Measurements from ENCODE around the gene MRPL33. TPM values are rescaled to one million over a fixed set of nuclear protein-coding genes. Genes with fewer than 3 reads are reported as not detected.
A peak's percentile ranks its signal among the peaks of the same experiment; 100 is the strongest.

The MRPL33 gene
- total and polyA plus RNA-seq, 2 of the 13 experiments (the other 11 are each of a cell fraction or from before 2014, with no cell fraction given) = 69.7 to 218 TPM

DNA sequence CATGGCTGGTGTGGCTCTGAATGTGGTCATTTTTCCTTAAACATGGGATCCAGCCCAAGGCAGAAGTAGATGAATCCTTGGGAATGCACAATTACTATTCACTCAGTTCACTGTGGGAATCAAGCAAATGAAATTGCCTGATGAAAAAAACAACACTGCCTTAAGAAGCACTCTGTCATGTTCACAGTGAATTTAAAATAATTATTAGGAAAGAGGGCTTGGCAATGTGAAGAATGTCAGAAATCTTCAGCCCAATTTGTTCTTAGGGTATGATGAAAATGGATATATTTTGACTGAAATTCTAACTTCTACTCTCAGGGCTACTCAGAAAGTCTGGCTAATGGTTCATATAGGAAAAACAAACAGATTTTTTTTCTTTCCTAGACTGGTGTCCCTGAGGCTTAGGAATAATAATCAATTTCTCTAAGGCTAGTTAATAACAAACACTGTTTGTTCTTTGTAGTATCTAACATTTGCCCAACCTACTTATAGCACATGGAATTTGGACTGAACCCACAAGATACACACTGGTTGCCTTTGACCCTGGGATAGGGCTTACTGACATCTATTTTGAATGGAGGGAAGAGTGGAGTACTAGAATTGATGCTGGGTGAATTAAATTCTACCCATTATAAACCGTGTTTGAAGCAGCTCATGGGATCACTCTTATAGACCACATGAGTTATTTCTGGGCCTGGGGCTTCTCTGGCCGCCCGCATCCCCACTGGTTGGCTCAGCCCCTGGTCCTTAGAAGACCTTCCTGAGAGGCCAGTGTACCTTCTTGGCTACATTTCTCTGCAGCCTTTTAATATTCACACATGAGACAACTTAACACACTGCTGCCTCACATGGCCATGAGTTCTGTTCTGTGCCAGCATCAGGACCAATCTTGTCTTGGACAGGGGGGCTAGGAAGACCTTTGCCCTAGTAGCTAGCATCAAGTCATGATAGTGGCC, 8.3 kb upstream of the MRPL33 start (continued):
- TF ChIP-seq, protein P1, sequence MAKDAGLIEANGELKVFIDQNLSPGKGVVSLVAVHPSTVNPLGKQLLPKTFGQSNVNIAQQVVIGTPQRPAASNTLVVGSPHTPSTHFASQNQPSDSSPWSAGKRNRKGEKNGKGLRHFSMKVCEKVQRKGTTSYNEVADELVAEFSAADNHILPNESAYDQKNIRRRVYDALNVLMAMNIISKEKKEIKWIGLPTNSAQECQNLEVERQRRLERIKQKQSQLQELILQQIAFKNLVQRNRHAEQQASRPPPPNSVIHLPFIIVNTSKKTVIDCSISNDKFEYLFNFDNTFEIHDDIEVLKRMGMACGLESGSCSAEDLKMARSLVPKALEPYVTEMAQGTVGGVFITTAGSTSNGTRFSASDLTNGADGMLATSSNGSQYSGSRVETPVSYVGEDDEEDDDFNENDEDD (CRISPR knock-in tag; IDR thresholded peaks at IDR 0.05; ENCODE audit: borderline replicate concordance) = peak; percentile 32; the same call in 1 of the 2 replicates
- TF ChIP-seq, protein P2, sequence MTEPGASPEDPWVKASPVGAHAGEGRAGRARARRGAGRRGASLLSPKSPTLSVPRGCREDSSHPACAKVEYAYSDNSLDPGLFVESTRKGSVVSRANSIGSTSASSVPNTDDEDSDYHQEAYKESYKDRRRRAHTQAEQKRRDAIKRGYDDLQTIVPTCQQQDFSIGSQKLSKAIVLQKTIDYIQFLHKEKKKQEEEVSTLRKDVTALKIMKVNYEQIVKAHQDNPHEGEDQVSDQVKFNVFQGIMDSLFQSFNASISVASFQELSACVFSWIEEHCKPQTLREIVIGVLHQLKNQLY (CRISPR knock-in tag; IDR thresholded peaks at IDR 0.05) = peak; percentile 58; the same call in 1 of the 2 replicates
- no peak for TF ChIP-seq KDM5B (CRISPR knock-in tag; IDR thresholded peaks at IDR 0.05; ENCODE audit: borderline replicate concordance)
- TF ChIP-seq SOX5 (CRISPR knock-in tag; IDR thresholded peaks at IDR 0.05; ENCODE audit: borderline replicate concordance) = peak; percentile 92
- TF ChIP-seq, protein P3, sequence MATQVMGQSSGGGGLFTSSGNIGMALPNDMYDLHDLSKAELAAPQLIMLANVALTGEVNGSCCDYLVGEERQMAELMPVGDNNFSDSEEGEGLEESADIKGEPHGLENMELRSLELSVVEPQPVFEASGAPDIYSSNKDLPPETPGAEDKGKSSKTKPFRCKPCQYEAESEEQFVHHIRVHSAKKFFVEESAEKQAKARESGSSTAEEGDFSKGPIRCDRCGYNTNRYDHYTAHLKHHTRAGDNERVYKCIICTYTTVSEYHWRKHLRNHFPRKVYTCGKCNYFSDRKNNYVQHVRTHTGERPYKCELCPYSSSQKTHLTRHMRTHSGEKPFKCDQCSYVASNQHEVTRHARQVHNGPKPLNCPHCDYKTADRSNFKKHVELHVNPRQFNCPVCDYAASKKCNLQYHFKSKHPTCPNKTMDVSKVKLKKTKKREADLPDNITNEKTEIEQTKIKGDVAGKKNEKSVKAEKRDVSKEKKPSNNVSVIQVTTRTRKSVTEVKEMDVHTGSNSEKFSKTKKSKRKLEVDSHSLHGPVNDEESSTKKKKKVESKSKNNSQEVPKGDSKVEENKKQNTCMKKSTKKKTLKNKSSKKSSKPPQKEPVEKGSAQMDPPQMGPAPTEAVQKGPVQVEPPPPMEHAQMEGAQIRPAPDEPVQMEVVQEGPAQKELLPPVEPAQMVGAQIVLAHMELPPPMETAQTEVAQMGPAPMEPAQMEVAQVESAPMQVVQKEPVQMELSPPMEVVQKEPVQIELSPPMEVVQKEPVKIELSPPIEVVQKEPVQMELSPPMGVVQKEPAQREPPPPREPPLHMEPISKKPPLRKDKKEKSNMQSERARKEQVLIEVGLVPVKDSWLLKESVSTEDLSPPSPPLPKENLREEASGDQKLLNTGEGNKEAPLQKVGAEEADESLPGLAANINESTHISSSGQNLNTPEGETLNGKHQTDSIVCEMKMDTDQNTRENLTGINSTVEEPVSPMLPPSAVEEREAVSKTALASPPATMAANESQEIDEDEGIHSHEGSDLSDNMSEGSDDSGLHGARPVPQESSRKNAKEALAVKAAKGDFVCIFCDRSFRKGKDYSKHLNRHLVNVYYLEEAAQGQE (IDR thresholded peaks at IDR 0.05; ENCODE audit: borderline replicate concordance in 1 of 2, low read depth in 1 of 2, low read length in 2 of 2) = peak in 1 of 2 experiments; percentile 43; a peak in 1 of 4 replicates
- TF ChIP-seq, protein P4, sequence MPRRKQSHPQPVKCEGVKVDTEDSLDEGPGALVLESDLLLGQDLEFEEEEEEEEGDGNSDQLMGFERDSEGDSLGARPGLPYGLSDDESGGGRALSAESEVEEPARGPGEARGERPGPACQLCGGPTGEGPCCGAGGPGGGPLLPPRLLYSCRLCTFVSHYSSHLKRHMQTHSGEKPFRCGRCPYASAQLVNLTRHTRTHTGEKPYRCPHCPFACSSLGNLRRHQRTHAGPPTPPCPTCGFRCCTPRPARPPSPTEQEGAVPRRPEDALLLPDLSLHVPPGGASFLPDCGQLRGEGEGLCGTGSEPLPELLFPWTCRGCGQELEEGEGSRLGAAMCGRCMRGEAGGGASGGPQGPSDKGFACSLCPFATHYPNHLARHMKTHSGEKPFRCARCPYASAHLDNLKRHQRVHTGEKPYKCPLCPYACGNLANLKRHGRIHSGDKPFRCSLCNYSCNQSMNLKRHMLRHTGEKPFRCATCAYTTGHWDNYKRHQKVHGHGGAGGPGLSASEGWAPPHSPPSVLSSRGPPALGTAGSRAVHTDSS (CRISPR knock-in tag; conservative IDR thresholded peaks at IDR 0.05) = no peak
- TF ChIP-seq, protein P5, sequence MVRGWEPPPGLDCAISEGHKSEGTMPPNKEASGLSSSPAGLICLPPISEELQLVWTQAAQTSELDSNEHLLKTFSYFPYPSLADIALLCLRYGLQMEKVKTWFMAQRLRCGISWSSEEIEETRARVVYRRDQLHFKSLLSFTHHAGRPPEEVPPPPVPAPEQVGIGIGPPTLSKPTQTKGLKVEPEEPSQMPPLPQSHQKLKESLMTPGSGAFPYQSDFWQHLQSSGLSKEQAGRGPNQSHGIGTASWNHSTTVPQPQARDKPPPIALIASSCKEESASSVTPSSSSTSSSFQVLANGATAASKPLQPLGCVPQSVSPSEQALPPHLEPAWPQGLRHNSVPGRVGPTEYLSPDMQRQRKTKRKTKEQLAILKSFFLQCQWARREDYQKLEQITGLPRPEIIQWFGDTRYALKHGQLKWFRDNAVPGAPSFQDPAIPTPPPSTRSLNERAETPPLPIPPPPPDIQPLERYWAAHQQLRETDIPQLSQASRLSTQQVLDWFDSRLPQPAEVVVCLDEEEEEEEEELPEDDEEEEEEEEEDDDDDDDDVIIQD (CRISPR knock-in tag; IDR thresholded peaks at IDR 0.05; ENCODE audit: low read depth) = peak; percentile 84; the same call in 1 of the 2 replicates
- peak; percentile 91; the same call in 1 of the 2 replicates for TF ChIP-seq MIER3 (CRISPR knock-in tag; IDR thresholded peaks at IDR 0.05; ENCODE audit: borderline replicate concordance)
- no peak for TF ChIP-seq ZNF891 (CRISPR knock-in tag; IDR thresholded peaks at IDR 0.05)
- no peak for TF ChIP-seq FOXC1 (CRISPR knock-in tag; IDR thresholded peaks at IDR 0.05; ENCODE audit: borderline replicate concordance)
- no peak for TF ChIP-seq RBFOX2 (IDR thresholded peaks at IDR 0.05; ENCODE audit: low read depth, low read length)
- TF ChIP-seq NR2C2 (CRISPR knock-in tag; IDR thresholded peaks at IDR 0.05; ENCODE audit: borderline replicate concordance) = peak; percentile 97
- TF ChIP-seq, protein P6, sequence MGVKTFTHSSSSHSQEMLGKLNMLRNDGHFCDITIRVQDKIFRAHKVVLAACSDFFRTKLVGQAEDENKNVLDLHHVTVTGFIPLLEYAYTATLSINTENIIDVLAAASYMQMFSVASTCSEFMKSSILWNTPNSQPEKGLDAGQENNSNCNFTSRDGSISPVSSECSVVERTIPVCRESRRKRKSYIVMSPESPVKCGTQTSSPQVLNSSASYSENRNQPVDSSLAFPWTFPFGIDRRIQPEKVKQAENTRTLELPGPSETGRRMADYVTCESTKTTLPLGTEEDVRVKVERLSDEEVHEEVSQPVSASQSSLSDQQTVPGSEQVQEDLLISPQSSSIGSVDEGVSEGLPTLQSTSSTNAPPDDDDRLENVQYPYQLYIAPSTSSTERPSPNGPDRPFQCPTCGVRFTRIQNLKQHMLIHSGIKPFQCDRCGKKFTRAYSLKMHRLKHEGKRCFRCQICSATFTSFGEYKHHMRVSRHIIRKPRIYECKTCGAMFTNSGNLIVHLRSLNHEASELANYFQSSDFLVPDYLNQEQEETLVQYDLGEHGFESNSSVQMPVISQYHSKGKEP (CRISPR knock-in tag; IDR thresholded peaks at IDR 0.05) = no peak
- TF ChIP-seq ZNF7 (CRISPR knock-in tag; IDR thresholded peaks at IDR 0.05) = peak; percentile 68
- TF ChIP-seq CBFB (CRISPR knock-in tag; IDR thresholded peaks at IDR 0.05) = peak; percentile 91; the same call in 1 of the 2 replicates
- TF ChIP-seq MXD4 (CRISPR knock-in tag; IDR thresholded peaks at IDR 0.05) = no peak
